Esophagus squamous epithelium (tissue), 4 donors: Measurements from ENCODE around the gene OR6V1.

Experiments
- CTCF ChIP-seq, 6 experiments: fragments of 450-650 bp in 4 of 6; fragments of 200-600 bp in 2 of 6; sonication (generic) in 2 of 6; IDR thresholded peaks; one replicate each; pipeline ENCODE4 v1.5.1; 2016 to 2019; ENCODE audit warnings: antibody characterized with exemption in 6 of 6, mild to moderate bottlenecking in 4 of 6, moderate library complexity in 4 of 6
- POLR2A ChIP-seq, 4 donors: fragments of 450-650 bp; IDR thresholded peaks; one replicate each; pipeline ENCODE4 v1.6.1; 2017; ENCODE audit warnings: antibody characterized with exemption in 4 of 4, mild to moderate bottlenecking in 4 of 4, moderate library complexity in 3 of 4

DNA sequence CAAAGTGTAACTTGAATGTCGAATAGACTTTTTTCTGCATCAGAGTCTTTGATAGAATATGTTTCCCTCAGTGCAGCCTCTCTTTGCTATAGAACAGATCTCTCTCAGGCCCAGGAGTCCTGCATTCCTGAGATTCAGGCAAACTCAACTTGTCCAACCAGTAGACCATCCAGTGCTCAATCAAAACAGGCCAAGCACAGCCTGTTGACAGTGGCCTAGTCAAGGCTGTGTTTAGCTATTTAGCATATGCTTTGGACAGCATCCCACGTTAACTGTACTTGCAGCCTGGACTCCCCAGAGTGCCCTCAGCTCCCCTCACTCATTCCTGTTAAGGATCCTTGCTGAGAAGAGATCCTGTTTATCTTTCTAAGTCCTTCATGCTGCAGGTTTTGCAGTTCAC, 16.3 kb downstream of the OR6V1 start:
- TF ChIP-seq CTCF (IDR thresholded peaks at IDR 0.05) (no peak), POLR2A (IDR thresholded peaks at IDR 0.05) (no peak)
